ENCODE measurements around the gene FRMD5. TPM values are rescaled to one million over a fixed set of nuclear protein-coding genes. Genes with fewer than 3 reads are reported as not detected.

The FRMD5 gene
- total RNA-seq, 1 experiment from 2014 or later: 0.98 TPM

DNA sequence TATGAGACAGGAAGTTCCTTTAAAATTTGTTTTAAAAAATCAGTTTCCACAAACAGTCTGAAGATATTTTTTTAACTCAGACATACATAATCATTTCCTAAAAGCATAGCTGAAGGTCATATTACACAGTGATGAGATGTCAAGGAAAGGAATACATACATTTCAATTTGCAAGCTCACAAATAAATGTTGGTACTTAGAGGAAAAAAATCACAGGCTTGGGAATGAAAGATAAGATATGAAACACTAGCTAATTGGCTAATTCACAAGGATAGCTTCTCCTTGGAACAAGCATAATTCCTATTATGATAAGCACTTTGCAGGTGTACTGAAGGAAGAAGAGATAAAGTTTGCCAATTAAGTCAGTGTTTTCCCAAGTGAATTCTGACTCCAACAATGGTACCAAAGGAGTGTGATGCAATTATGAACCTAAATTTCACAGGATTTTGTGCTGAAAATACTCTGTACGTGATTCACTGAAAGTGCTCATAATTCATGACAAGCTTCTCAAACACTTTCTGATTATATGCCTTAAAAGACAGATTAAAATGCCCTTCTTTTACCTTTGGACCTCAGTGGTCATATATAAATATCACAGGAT is 112.4 kb downstream of the FRMD5 start:
- DNase-seq (ENCODE audit: unreplicated experiment): no peak
- Mint-ChIP-seq H3K4me1 (ENCODE audit: insufficient read depth, unreplicated experiment) (peaks cover 10% of the 10 kb centered on the region), H3K27me3 (ENCODE audit: insufficient read depth, unreplicated experiment) (no peaks in the 10 kb centered on the region), H3K27ac (ENCODE audit: low read depth, unreplicated experiment) (no peak overlapping the region), H3K36me3 (ENCODE audit: insufficient read depth, unreplicated experiment) (no peaks in the 10 kb centered on the region), H3K4me3 (ENCODE audit: unreplicated experiment) (no peak overlapping the region), H3K9me3 (ENCODE audit: unreplicated experiment) (no peaks in the 10 kb centered on the region)
- ChIA-PET POLR2A (interaction anchor here (0.7 to 3.4 kb wide), 3 partner anchors 9 to 258 kb away, joined by 3 to 15 read pairs (median 4); partner anchors contain the start of gene MFAP1), CTCF (interaction anchor here (0.6 to 0.8 kb wide), 2 partner anchors 15 to 144 kb away, joined by 3 read pairs; no protein-coding TSS in a partner anchor)
- TF ChIP-seq, protein P1, sequence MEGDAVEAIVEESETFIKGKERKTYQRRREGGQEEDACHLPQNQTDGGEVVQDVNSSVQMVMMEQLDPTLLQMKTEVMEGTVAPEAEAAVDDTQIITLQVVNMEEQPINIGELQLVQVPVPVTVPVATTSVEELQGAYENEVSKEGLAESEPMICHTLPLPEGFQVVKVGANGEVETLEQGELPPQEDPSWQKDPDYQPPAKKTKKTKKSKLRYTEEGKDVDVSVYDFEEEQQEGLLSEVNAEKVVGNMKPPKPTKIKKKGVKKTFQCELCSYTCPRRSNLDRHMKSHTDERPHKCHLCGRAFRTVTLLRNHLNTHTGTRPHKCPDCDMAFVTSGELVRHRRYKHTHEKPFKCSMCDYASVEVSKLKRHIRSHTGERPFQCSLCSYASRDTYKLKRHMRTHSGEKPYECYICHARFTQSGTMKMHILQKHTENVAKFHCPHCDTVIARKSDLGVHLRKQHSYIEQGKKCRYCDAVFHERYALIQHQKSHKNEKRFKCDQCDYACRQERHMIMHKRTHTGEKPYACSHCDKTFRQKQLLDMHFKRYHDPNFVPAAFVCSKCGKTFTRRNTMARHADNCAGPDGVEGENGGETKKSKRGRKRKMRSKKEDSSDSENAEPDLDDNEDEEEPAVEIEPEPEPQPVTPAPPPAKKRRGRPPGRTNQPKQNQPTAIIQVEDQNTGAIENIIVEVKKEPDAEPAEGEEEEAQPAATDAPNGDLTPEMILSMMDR (IDR thresholded peaks at IDR 0.05; ENCODE audit: unreplicated experiment): no peak
- intact Hi-C loops (cut with micrococcal nuclease): no loop called here
- BruUV-seq (replicated peaks): no TSS peak

DNA sequence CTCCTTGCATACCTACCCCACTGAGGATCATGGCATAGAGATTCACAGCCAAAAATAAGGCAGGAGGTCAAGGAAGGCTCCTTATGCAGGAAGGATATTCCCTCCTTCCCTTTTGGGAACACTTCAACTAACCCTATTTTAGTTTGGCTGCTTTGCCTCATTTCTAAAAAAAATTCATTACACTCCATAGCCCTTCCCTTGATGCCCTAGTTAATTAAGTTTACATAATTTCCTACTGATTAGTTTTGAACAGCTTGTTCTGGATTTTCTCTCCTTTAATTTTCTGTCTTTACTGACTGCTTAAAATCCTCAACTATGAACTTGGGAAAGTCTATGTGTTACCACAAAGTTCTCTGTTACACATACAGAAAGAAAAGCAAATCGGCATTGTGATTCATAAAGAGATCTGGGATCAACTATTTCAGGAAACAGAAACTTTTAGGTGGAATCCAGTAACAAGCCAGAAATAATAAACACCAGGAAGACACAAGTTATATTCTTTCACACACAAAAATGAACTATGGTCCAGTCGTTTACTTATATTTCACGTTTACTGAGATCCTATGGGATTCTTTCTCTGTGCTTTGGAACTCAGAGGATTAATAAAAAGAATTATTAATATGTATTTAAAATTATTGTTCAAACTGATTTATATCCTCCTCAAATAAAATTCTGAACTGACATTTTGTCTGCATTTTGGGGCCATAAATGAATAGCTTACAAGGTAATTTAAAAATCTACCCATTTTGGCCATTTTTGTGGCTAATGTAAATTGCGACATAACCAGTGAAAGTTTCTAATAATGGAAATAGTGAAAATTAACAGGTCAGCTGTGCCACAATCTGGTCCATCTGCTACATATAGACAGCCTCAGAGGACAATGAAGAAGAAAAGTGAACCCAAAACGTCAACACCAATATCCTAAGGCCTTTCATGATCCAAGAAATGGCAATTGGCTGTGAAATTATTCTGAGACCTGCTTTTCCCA is 113.8 kb downstream of the FRMD5 start:
- no peaks in the 10 kb centered on the region for H3K9me3 Mint-ChIP-seq (ENCODE audit: unreplicated experiment)
- POLR2A ChIA-PET: interaction anchor here (0.9 to 3.4 kb wide), 3 partner anchors 9 to 22 kb away, joined by 3 to 15 read pairs (median 4); no protein-coding TSS in a partner anchor
- TF ChIP-seq, protein P1 (IDR thresholded peaks at IDR 0.05; ENCODE audit: unreplicated experiment): no peak
- H3K4me1 Mint-ChIP-seq (ENCODE audit: insufficient read depth, unreplicated experiment): peaks cover 7% of the 10 kb centered on the region
- CTCF ChIA-PET: no interaction called here
- no peaks in the 10 kb centered on the region for H3K36me3 Mint-ChIP-seq (ENCODE audit: insufficient read depth, unreplicated experiment)
- H3K27me3 Mint-ChIP-seq (ENCODE audit: insufficient read depth, unreplicated experiment): no peaks in the 10 kb centered on the region
- no TSS peak for BruUV-seq (replicated peaks)
- no peak overlapping the region for H3K4me3 Mint-ChIP-seq (ENCODE audit: unreplicated experiment)
- intact Hi-C loops (cut with micrococcal nuclease): no loop called here
- DNase-seq (ENCODE audit: unreplicated experiment): no peak
- H3K27ac Mint-ChIP-seq (ENCODE audit: low read depth, unreplicated experiment): peak overlapping the region; percentile 65

GRCh38 chr15:44075535-44075934 is 119.5 kb downstream of the FRMD5 start:
- intact Hi-C loops (cut with micrococcal nuclease): no loop called here
- Mint-ChIP-seq H3K27ac (ENCODE audit: low read depth, unreplicated experiment) (peak overlapping the region; percentile 95), H3K36me3 (ENCODE audit: insufficient read depth, unreplicated experiment) (no peaks in the 10 kb centered on the region), H3K9me3 (ENCODE audit: unreplicated experiment) (no peaks in the 10 kb centered on the region), H3K4me3 (ENCODE audit: unreplicated experiment) (peak overlapping the region; percentile 35), H3K27me3 (ENCODE audit: insufficient read depth, unreplicated experiment) (no peaks in the 10 kb centered on the region), H3K4me1 (ENCODE audit: insufficient read depth, unreplicated experiment) (peaks cover 9% of the 10 kb centered on the region)
- CTCF ChIA-PET: interaction anchor here (0.7 to 1.8 kb wide), 2 partner anchors 10 to 15 kb away, joined by 3 to 4 read pairs; no protein-coding TSS in a partner anchor
- POLR2A ChIA-PET: interaction anchor here (0.8 to 1.6 kb wide), 3 partner anchors 9 to 27 kb away, joined by 3 read pairs; no protein-coding TSS in a partner anchor
- TF ChIP-seq, protein P1 (IDR thresholded peaks at IDR 0.05; ENCODE audit: unreplicated experiment): no peak
- no TSS peak for BruUV-seq (replicated peaks)
- DNase-seq (ENCODE audit: unreplicated experiment): peak; percentile 34

- no peak for DNase-seq (ENCODE audit: unreplicated experiment)
- BruUV-seq (replicated peaks): no TSS peak
- Mint-ChIP-seq H3K4me3 (ENCODE audit: unreplicated experiment) (no peak overlapping the region), H3K9me3 (ENCODE audit: unreplicated experiment) (no peaks in the 10 kb centered on the region), H3K27me3 (ENCODE audit: insufficient read depth, unreplicated experiment) (no peaks in the 10 kb centered on the region), H3K27ac (ENCODE audit: low read depth, unreplicated experiment) (no peak overlapping the region), H3K36me3 (ENCODE audit: insufficient read depth, unreplicated experiment) (no peaks in the 10 kb centered on the region), H3K4me1 (ENCODE audit: insufficient read depth, unreplicated experiment) (peaks cover 6% of the 10 kb centered on the region)
- intact Hi-C loops (cut with micrococcal nuclease): loop anchor here (5.0 to 10.0 kb wide), 2 partner anchors 125 to 148 kb away; partner anchors contain the start of gene FRMD5
- ChIA-PET POLR2A (no interaction called here), CTCF (interaction anchor here (0.6 to 2.8 kb wide), 5 partner anchors 56 to 197 kb away, joined by 3 to 13 read pairs (median 5); no protein-coding TSS in a partner anchor)
- TF ChIP-seq, protein P1 (IDR thresholded peaks at IDR 0.05; ENCODE audit: unreplicated experiment): no peak
Measured at GRCh38 chr15:44069489-44069888, 125.6 kb downstream of the FRMD5 start.

Measured in MCF 10A (cell line).